ENCODE results near the gene SLC66A1. TPM values are rescaled to one million over a fixed set of nuclear protein-coding genes. Genes with fewer than 3 reads are reported as not detected.

SLC66A1 gene
- total RNA-seq, 1 donor from 2014 or later, result 4.8 TPM

- Histone ChIP-seq H3K36me3 (no peaks in the 10 kb centered on the region), H3F3A (ENCODE audit: low read depth) (no peaks in the 10 kb centered on the region), H3K27ac (no peak overlapping the region), H3K9ac (no peak overlapping the region), H3K4me3 (no peak overlapping the region), H3K4me1 (peaks cover 7% of the 10 kb centered on the region), H3K27me3 (no peaks in the 10 kb centered on the region), H4K20me1 (ENCODE audit: low read depth) (peaks cover 34% of the 10 kb centered on the region), H3K79me2 (ENCODE audit: low read depth) (peaks cover 39% of the 10 kb centered on the region), H2AFZ (replicated peaks) (no peak overlapping the region), H3K4me2 (no peak overlapping the region), H3K9me3 (ENCODE audit: low read depth) (no peaks in the 10 kb centered on the region)
- Mint-ChIP-seq H3K36me3 (peaks cover 21% of the 10 kb centered on the region), H3K4me3 (peak overlapping the region; percentile 54), H3K27me3 (ENCODE audit: insufficient read depth, low read depth) (peaks cover 5% of the 10 kb centered on the region), H3K9me3 (no peaks in the 10 kb centered on the region), H3K27ac (no peak overlapping the region), H3K4me1 (peaks cover 30% of the 10 kb centered on the region)
- DNase-seq (ENCODE audit: low spot score), result no peak
- no peak for TF ChIP-seq CTCF (IDR thresholded peaks at IDR 0.05)
- TF ChIP-seq EZH2 (IDR thresholded peaks at IDR 0.05), result no peak
- no peak for TF ChIP-seq EZH2phosphoT487 (IDR thresholded peaks at IDR 0.05)
Measured at GRCh38 chr1:19309123-19309813, 2.9 kb upstream of the SLC66A1 start.

- no peak overlapping the region for H3K9ac ChIP-seq
- H3K27me3 ChIP-seq, result no peaks in the 10 kb centered on the region
- DNase-seq (ENCODE audit: low spot score), result no peak
- H3K27ac ChIP-seq, result no peak overlapping the region
- Mint-ChIP-seq H3K27ac (no peak overlapping the region), H3K27me3 (ENCODE audit: insufficient read depth, low read depth) (peaks cover 5% of the 10 kb centered on the region), H3K36me3 (peaks cover 16% of the 10 kb centered on the region), H3K9me3 (no peaks in the 10 kb centered on the region), H3K4me3 (peak overlapping the region; percentile 94), H3K4me1 (peaks cover 30% of the 10 kb centered on the region)
- no peaks in the 10 kb centered on the region for H3F3A ChIP-seq (ENCODE audit: low read depth)
- TF ChIP-seq CTCF (IDR thresholded peaks at IDR 0.05) (no peak), EZH2phosphoT487 (IDR thresholded peaks at IDR 0.05) (no peak), EZH2 (IDR thresholded peaks at IDR 0.05) (no peak)
- no peaks in the 10 kb centered on the region for H3K36me3 ChIP-seq
- H3K79me2 ChIP-seq (ENCODE audit: low read depth), result peaks cover 39% of the 10 kb centered on the region
- H3K4me3 ChIP-seq, result no peak overlapping the region
- no peak overlapping the region for H3K4me2 ChIP-seq
- peaks cover 7% of the 10 kb centered on the region for H3K4me1 ChIP-seq
- no peak overlapping the region for H2AFZ ChIP-seq (replicated peaks)
- H3K9me3 ChIP-seq (ENCODE audit: low read depth), result no peaks in the 10 kb centered on the region
- H4K20me1 ChIP-seq (ENCODE audit: low read depth), result peaks cover 34% of the 10 kb centered on the region
Measured at GRCh38 chr1:19310061-19310460, 2.1 kb upstream of the SLC66A1 start.

- Histone ChIP-seq H4K20me1 (ENCODE audit: low read depth) (peaks cover 34% of the 10 kb centered on the region), H3K36me3 (no peaks in the 10 kb centered on the region), H3K9me3 (ENCODE audit: low read depth) (no peaks in the 10 kb centered on the region), H2AFZ (replicated peaks) (peak overlapping the region; percentile 75), H3K9ac (peak overlapping the region; percentile 69), H3K4me3 (peak overlapping the region; percentile 72), H3K79me2 (ENCODE audit: low read depth) (peaks cover 39% of the 10 kb centered on the region), H3K4me2 (peak overlapping the region; percentile 99), H3K27me3 (no peaks in the 10 kb centered on the region), H3K27ac (no peak overlapping the region), H3F3A (ENCODE audit: low read depth) (no peaks in the 10 kb centered on the region), H3K4me1 (peaks cover 7% of the 10 kb centered on the region)
- peak; percentile 26 for DNase-seq (ENCODE audit: low spot score)
- peaks cover 16% of the 10 kb centered on the region for H3K36me3 Mint-ChIP-seq
- H3K9me3 Mint-ChIP-seq, result no peaks in the 10 kb centered on the region
- peak overlapping the region; percentile 94 for H3K4me3 Mint-ChIP-seq
- TF ChIP-seq EZH2 (IDR thresholded peaks at IDR 0.05) (no peak), EZH2phosphoT487 (IDR thresholded peaks at IDR 0.05) (no peak), CTCF (IDR thresholded peaks at IDR 0.05) (no peak)
- H3K4me1 Mint-ChIP-seq, result peaks cover 33% of the 10 kb centered on the region
- H3K27me3 Mint-ChIP-seq (ENCODE audit: insufficient read depth, low read depth), result peaks cover 2% of the 10 kb centered on the region
- peak overlapping the region; percentile 74 for H3K27ac Mint-ChIP-seq
Measured at GRCh38 chr1:19310720-19311502, 1.2 kb upstream of the SLC66A1 start.
